Inferior parietal cortex (tissue), 1 donor: Measurements from ENCODE around the gene OR52N5.

Source experiments
- DNase-seq: peaks from one replicate; pipeline ENCODE4 v3.0.0-alpha.2; 2016; ENCODE audit errors: extremely low spot score

OR52N5 gene

GRCh38 chr11:5783255-5783654, at the start of gene OR52N5:
Gene OR52N5, minus strand, starts transcription at chr11:5783355. Its CDS starts 4,721 bp downstream, at chr11:5778634.
- DNase-seq, result no peak

- DNase-seq, result no peak
These were observed 48.2 kb upstream of the OR52N5 start for GRCh38 chr11:5831196-5831829.

DNA sequence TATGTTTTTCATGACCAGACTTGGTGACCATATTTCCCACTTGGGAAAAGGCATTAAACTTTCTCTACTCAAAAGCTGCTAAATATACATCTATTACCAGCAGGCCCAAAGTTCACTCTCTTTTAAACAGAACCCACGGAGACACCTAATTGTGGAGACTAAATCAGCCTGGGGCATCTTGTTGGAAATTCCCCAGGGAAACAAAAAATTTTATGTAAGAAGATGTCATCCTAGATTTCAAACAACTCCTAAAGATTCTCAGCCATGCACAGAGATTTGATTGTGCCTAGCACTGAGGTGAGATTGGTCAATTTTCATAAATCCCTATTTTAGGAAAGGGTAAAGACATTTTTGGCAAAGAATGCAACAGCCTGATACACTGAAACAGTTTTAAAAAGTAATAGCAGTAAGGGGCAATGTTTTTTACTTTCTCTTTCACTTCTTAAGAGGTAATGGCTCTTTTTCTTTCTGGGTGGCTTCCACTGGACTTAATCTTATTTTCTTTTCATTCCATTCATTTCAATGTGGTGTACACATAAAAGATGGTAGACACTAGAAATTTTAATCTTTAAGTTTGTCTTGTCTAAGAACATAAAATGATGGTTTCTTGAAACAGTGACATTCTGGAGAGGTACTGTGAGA, 35.2 kb upstream of the OR52N5 start:
- DNase-seq, result no peak

DNA sequence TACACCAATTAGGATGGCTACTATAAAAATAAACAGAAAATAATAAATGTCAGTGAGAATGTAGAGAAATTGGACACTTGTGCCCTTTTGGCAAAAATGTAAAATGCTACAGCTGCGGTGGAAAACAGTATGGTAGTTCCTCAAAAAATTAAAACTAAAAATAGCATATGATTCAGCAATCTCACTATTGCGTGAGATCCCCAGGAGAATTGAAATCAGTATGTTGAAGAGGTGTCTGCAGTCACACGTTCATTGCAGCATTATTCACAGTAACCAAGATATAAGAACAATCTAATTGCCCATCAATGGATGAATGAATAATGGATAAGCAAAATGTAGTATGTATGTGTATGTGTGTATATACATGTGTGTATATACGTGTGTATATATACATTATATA, 32.4 kb upstream of the OR52N5 start:
- no peak for DNase-seq

DNA sequence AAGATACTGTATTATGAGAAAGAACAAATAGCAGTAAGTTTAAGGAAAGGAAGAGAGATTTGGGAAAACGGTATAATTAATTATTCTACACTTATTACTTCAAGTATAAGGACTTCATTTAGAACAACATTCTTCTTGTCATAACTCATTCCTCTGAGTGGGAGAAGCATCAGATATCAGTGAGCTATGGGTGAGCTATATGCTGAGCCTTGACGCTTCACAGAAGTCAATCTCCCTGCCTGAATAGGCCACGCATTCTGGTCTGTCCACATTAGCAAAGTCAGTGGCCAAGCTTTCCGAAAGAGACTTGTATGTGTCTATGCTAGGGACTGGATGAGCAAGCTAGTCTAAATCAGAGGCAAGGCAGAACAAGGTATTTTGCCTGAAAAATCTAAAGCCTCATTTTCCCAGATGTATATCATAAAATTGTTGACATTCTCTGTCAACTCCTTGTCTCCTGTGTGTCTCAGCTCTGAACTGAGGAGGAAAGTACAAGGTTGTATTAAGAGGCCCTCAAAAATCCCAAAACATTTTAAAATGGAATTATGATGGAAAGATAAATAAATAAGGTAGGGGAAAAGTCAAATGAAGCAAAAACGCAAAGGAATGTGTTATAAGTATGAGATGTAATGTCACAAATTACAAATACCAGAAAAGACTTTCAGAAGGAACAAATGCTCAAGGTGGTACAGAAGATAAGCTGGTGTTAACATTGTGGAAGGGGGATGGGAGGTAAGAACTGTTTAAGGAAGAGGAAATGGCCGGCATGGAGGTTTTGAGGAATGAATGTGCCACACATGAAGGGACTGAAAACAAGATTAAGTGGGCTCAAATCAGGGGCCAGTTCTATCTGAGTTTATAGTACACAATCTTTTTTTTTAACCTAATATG, 27.0 kb upstream of the OR52N5 start:
- DNase-seq, result no peak

GRCh38 chr11:5809122-5809519, 26.0 kb upstream of the OR52N5 start:
- no peak for DNase-seq

- DNase-seq, result peak; percentile 93
These were observed 25.5 kb upstream of the OR52N5 start, which contains the start of gene OR52N2 for GRCh38 chr11:5808500-5809121. Gene OR52N2, plus strand, starts transcription at chr11:5808924. Its CDS starts 11,412 bp downstream, at chr11:5820336.

- DNase-seq, result no peak
These were observed 24.4 kb upstream of the OR52N5 start for GRCh38 chr11:5807580-5807979.

DNA sequence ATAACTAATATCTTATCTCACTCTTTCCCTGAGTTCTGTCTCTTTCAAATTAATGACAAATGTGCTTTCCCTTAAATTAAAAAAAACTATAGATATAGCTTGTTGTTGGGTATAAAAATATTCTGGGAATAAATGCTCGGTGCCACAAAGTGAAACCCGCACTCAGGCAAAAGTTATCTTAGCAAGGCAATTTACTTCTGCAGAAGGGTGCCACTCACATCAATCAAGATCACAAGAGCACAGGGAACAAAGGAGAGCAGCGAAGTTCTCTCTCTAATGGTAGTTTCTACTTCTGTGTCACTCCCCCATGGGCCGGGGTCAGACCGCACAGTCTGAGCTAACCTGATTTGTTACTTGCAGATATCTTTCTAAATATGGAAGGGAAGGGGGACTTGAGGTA, 20.8 kb upstream of the OR52N5 start:
- no peak for DNase-seq

- DNase-seq, result no peak
These were observed 13.4 kb upstream of the OR52N5 start for GRCh38 chr11:5796541-5796940.

- no peak for DNase-seq
These were observed 8.0 kb upstream of the OR52N5 start, which contains the start of gene OR52N1 for GRCh38 chr11:5791165-5791564. Gene OR52N1, minus strand, starts transcription at chr11:5791265. Its CDS starts 2,449 bp downstream, at chr11:5788816.

DNA sequence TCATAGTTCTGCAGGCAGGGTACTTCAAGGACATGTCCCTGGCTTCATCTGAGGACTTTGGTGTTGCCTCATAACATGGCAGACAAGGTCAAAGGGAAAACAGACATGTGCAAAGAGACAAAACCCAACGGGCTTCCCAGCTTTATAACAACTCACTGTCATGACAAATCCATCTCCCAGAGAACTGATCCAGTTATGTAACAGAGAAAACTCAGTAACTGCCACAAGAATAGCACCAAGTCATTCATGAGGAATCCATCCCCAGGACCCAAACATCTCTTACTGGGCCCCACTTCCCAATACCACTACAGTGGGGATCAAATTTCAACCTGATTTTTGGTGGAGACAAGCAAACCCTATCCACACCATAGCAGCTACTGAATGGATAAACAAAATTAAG, 16.1 kb downstream of the OR52N5 start:
- no peak for DNase-seq

- no peak for DNase-seq
These were observed 29.2 kb downstream of the OR52N5 start, which contains the start of gene OR52N4 for GRCh38 chr11:5753943-5754342. Gene OR52N4, plus strand, starts transcription at chr11:5754243. Its CDS starts 498 bp downstream, at chr11:5754741.

GRCh38 chr11:5749836-5750235, 33.3 kb downstream of the OR52N5 start:
- DNase-seq, result no peak

DNA sequence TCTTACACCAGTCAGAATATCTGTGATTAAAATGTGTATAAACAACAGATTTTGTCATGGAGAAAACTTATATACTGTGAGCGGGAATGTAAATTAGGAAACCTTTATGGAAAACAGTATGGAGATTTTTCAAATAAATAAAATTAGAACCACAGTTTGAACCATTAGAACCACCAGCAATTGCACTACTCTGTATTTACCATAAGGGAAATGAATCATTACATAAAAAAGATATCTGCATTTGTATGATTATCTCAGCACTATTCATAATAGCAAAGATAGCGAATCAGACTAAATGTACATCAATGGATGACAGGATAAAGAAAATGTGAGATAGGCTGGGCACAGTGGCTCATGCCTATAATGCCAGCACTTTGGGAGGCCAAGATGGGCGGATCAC, 36.5 kb downstream of the OR52N5 start:
- DNase-seq, result no peak

DNA sequence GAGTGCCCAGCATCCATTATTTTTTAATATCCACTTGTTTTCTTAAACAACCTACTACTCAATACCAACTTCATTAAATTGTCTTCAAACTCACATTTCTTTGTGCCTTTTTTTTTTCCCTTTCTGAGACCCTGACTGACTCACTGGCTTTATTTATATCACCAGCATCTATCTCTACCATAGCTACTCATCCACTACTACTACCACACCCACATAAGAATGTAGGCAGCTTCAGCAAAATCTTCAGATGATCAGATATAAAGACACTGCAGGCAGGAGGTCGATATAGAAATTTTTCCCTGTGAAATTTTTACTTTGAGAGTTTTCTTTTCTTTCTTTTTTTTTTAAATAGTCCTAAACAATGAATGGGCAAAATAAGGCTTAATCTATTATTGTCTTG, 44.7 kb downstream of the OR52N5 start:
- DNase-seq, result no peak

DNA sequence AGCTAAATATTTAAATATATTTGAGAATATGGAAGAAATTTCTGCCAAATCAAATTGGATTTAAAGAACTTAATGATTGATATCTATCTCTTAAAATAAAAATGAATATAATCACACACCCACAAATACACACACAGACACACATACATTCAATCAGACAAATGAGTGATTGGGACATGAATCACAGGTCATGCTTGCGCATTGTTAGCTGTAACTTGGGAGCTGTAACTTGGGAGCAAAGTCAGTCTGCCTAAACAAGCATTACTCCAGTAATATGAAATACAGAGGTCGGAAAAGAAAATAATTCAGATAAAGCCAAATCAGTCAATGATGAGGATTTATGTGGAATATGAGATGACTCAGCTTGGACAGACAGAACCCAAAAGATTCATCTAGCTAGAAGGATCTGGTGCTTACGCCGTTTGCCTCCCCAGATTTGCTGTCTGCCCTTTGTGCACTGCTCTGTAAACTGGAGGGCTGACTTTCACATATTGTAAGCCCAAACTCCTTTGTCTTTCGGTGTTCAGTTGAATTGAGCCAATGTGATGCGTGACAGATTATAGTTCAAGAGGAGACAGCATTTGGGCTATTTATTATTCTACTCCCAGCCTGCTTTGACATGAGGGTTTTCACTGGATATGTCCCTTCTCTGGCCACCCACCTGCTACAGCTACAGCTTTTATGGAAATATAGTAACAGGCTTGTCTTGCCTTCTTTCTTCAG, 45.3 kb downstream of the OR52N5 start:
- DNase-seq, result no peak

- no peak for DNase-seq
These were observed 46.1 kb downstream of the OR52N5 start for GRCh38 chr11:5737091-5737490.

GRCh38 chr11:5736396-5736795, 46.8 kb downstream of the OR52N5 start, which contains the start of gene OR56B1:
Gene OR56B1, plus strand, starts transcription at chr11:5736448. Its CDS starts 69 bp downstream, at chr11:5736517.
- DNase-seq, result no peak

DNA sequence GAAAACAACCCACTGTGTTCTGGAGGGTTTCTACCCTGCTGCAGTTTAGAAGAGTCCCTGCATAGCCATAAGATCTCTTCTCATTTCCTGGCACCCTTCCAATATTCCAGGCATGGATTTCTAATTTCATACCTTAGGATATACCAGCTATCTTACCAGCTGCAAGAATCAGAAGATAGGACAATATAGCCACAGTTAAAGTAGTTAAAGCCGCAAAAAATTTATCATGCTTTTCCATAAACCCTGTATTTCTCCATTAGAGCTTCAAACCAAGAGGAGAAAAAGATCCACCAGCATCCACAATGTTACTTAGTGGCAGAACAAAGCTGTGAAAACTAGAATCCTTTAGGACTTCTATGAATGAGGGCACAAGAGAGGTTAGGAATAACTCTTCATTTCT, 55.5 kb downstream of the OR52N5 start:
- DNase-seq, result no peak

DNA sequence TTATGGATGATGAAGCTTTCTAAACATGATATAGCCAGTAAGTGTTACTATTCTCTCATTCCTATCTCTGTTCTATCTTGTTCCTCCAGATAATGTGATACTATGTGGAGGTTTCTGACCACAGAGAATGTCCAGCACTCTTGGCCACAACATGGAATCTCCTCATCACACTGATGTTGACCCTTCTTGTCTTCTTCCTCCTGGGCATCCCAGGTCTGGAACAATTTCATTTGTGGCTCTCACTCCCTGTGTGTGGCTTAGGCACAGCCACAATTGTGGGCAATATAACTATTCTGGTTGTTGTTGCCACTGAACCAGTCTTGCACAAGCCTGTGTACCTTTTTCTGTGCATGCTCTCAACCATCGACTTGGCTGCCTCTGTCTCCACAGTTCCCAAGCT, 56.8 kb downstream of the OR52N5 start:
- DNase-seq, result no peak
